Posterior cingulate gyrus (tissue), 11 donors: ENCODE measurements around the gene DHCR24.
A peak's percentile ranks its signal among the peaks of the same experiment; 100 is the strongest.

Experiments used
- DNase-seq, 10 donors: peaks; one replicate each; pipeline versions ENCODE4 v3.0.0 to v3.0.0-alpha.2; 2020 to 2021; ENCODE audit warnings: mixed read lengths in 3 of 10
- intact Hi-C: fragments of 100-400 bp; cut with DNase I; formaldehyde crosslinking; loops from one replicate; pipeline ENCODE4 v1.15.1; 2023

DHCR24 gene

GRCh38 chr1:54866801-54867716, 19.9 kb downstream of the DHCR24 start:
- intact Hi-C loops = no loop called here
- DNase-seq = no peak

GRCh38 chr1:54865238-54866073, 21.5 kb downstream of the DHCR24 start:
- peak in 3 of 10 donors; percentile 49 to 66 (median 54) for DNase-seq
- intact Hi-C loops = no loop called here

GRCh38 chr1:54864460-54865208, 22.4 kb downstream of the DHCR24 start:
- DNase-seq = no peak

GRCh38 chr1:54863267-54863665, 23.7 kb downstream of the DHCR24 start:
- intact Hi-C loops = no loop called here
- DNase-seq = no peak

More at GRCh38 chr1:54864460-54865208, 22.4 kb downstream of the DHCR24 start:
- intact Hi-C loops = no loop called here

GRCh38 chr1:54861070-54861761, 25.8 kb downstream of the DHCR24 start:
- no peak for DNase-seq
- intact Hi-C loops = no loop called here

GRCh38 chr1:54859700-54860391, 27.1 kb downstream of the DHCR24 start:
- intact Hi-C loops = no loop called here
- DNase-seq = no peak

GRCh38 chr1:54857746-54858561, 29.0 kb downstream of the DHCR24 start:
- intact Hi-C loops = no loop called here
- no peak for DNase-seq

GRCh38 chr1:54857141-54857540, 29.9 kb downstream of the DHCR24 start:
- intact Hi-C loops = no loop called here
- DNase-seq = no peak

- peak in 8 of 10 donors; percentile 20 to 93 (median 64) for DNase-seq
- intact Hi-C loops = no loop called here
Measured at GRCh38 chr1:54854381-54855020, 32.5 kb downstream of the DHCR24 start.

- no peak for DNase-seq
- intact Hi-C loops = no loop called here
Measured at GRCh38 chr1:54853793-54854370, 33.1 kb downstream of the DHCR24 start.

GRCh38 chr1:54853096-54853792, 33.8 kb downstream of the DHCR24 start:
- intact Hi-C loops = no loop called here
- no peak for DNase-seq

- DNase-seq = peak in 2 of 10 donors; percentile 12 to 32
- intact Hi-C loops = no loop called here
Measured at GRCh38 chr1:54851936-54852524, 35.0 kb downstream of the DHCR24 start.

- intact Hi-C loops = no loop called here
- DNase-seq = no peak
Measured at GRCh38 chr1:54851406-54851805, 35.6 kb downstream of the DHCR24 start.

GRCh38 chr1:54850737-54851136, 36.3 kb downstream of the DHCR24 start:
- intact Hi-C loops = no loop called here
- no peak for DNase-seq

GRCh38 chr1:54850069-54850730, 36.8 kb downstream of the DHCR24 start:
- intact Hi-C loops = no loop called here
- DNase-seq = peak in 2 of 10 donors; percentile 54 to 57
